Esophagus squamous epithelium (tissue), 4 donors: Measurements from ENCODE around the gene FOSL2.

ENCODE experiments used
- CTCF ChIP-seq, 6 experiments: fragments of 450-650 bp in 4 of 6; fragments of 200-600 bp in 2 of 6; sonication (generic) in 2 of 6; IDR thresholded peaks; one replicate each; pipeline ENCODE4 v1.5.1; 2016 to 2019; ENCODE audit warnings: antibody characterized with exemption in 6 of 6, mild to moderate bottlenecking in 4 of 6, moderate library complexity in 4 of 6
- POLR2A ChIP-seq, 4 donors: fragments of 450-650 bp; IDR thresholded peaks; one replicate each; pipeline ENCODE4 v1.6.1; 2017; ENCODE audit warnings: antibody characterized with exemption in 4 of 4, mild to moderate bottlenecking in 4 of 4, moderate library complexity in 3 of 4

- TF ChIP-seq CTCF (IDR thresholded peaks at IDR 0.05), result no peak
- no peak for TF ChIP-seq POLR2A (IDR thresholded peaks at IDR 0.05)
These were observed 46.1 kb upstream of the FOSL2 start for GRCh38 chr2:28346587-28346986.
